MM.1S (cell line): Measurements from ENCODE around the gene NAB1.

Experiments
- DNase-seq: peaks from one replicate; pipeline ENCODE4 v3.0.0-alpha.2; 2015
- H2AFZ ChIP-seq: fragments of 300-600 bp; sonication (generic); 2 replicates; pipeline ENCODE4 v1.6.0; 2016; ENCODE audit warnings: antibody characterized with exemption, low read length
- H3F3A ChIP-seq: fragments of 300-600 bp; sonication (generic); 2 replicates; pipeline ENCODE4 v1.6.1; 2016; ENCODE audit warnings: mild to moderate bottlenecking, antibody characterized with exemption, low read length, moderate library complexity, mixed read lengths; ENCODE audit not compliant: insufficient read depth
- H3K27ac ChIP-seq: fragments of 300-600 bp; sonication (generic); 2 replicates; pipeline ENCODE4 v1.5.1; 2016; ENCODE audit warnings: mild to moderate bottlenecking, low read length
- H3K27me3 ChIP-seq: fragments of 300-600 bp; sonication (generic); replicated peaks from 2 replicates; pipeline ENCODE4 v1.6.0; 2016; ENCODE audit warnings: low read length; ENCODE audit not compliant: insufficient read depth
- H3K36me3 ChIP-seq: fragments of 300-600 bp; sonication (generic); replicated peaks from 2 replicates; pipeline ENCODE4 v1.6.1; 2016; ENCODE audit warnings: mild to moderate bottlenecking, low read length, mixed read lengths; ENCODE audit not compliant: insufficient read depth
- H3K4me1 ChIP-seq: fragments of 300-600 bp; sonication (generic); 2 replicates; pipeline ENCODE4 v1.6.1; 2016; ENCODE audit warnings: low read length, mixed read lengths
- H3K4me2 ChIP-seq: fragments of 300-600 bp; sonication (generic); 2 replicates; pipeline ENCODE4 v1.6.0; 2016; ENCODE audit warnings: low read depth, low read length
- H3K4me3 ChIP-seq: fragments of 300-600 bp; sonication (generic); 2 replicates; pipeline ENCODE4 v1.5.1; 2016; ENCODE audit warnings: low read length, mixed read lengths
- H3K79me2 ChIP-seq: fragments of 300-600 bp; sonication (generic); 2 replicates; pipeline ENCODE4 v1.6.1; 2016; ENCODE audit warnings: mixed run types, low read length, mixed read lengths
- H3K9ac ChIP-seq: fragments of 300-600 bp; sonication (generic); 2 replicates; pipeline ENCODE4 v1.6.1; 2016; ENCODE audit warnings: low read length, mixed read lengths
- H3K9me2 ChIP-seq: fragments of 300-600 bp; sonication (generic); replicated peaks from 2 replicates; pipeline ENCODE4 v1.6.1; 2016; ENCODE audit warnings: mild to moderate bottlenecking, low read length, mixed read lengths; ENCODE audit not compliant: insufficient read depth
- H3K9me3 ChIP-seq: fragments of 300-600 bp; sonication (generic); replicated peaks from 2 replicates; pipeline ENCODE4 v1.6.1; 2016; ENCODE audit warnings: mild to moderate bottlenecking, low read length, mixed read lengths; ENCODE audit not compliant: insufficient read depth
- H4K20me1 ChIP-seq: fragments of 300-600 bp; sonication (generic); 2 replicates; pipeline ENCODE4 v1.6.1; 2016; ENCODE audit warnings: mild to moderate bottlenecking, low read length, moderate library complexity, mixed read lengths; ENCODE audit not compliant: insufficient read depth
- CTCF ChIP-seq: fragments of 300-600 bp; sonication (generic); IDR thresholded peaks from 2 replicates; pipeline ENCODE4 v1.5.1; 2016; ENCODE audit warnings: antibody characterized with exemption, low read length, mixed read lengths
- EZH2 ChIP-seq: fragments of 300-600 bp; sonication (generic); optimal IDR thresholded peaks from 2 replicates; pipeline ENCODE3; 2017; ENCODE audit warnings: low read depth, mild to moderate bottlenecking, antibody characterized with exemption, low read length, mixed read lengths
- EZH2phosphoT487 ChIP-seq: fragments of 300-600 bp; sonication (generic); IDR thresholded peaks from 2 replicates; pipeline ENCODE4 v1.6.1; 2018; ENCODE audit warnings: antibody characterized with exemption, low read length

The NAB1 gene

GRCh38 chr2:190720691-190721090 is 71.8 kb downstream of the NAB1 start:
- Histone ChIP-seq H3K9ac (no peak overlapping the region), H3K4me2 (no peak overlapping the region), H3K27me3 (no peaks in the 10 kb centered on the region), H3K27ac (no peak overlapping the region), H3K9me3 (no peaks in the 10 kb centered on the region), H3K4me1 (no peaks in the 10 kb centered on the region), H3F3A (no peaks in the 10 kb centered on the region), H3K36me3 (no peaks in the 10 kb centered on the region), H3K79me2 (no peaks in the 10 kb centered on the region), H4K20me1 (no peaks in the 10 kb centered on the region), H3K9me2 (no peaks in the 10 kb centered on the region), H2AFZ (no peak overlapping the region), H3K4me3 (no peak overlapping the region)
- TF ChIP-seq CTCF (no peak), EZH2phosphoT487 (no peak), EZH2 (no peak)
- no peak for DNase-seq

- no peaks in the 10 kb centered on the region for H3K9me2 ChIP-seq
- no peaks in the 10 kb centered on the region for H3K79me2 ChIP-seq
- H3K9ac ChIP-seq = no peak overlapping the region
- H3K4me3 ChIP-seq = no peak overlapping the region
- no peaks in the 10 kb centered on the region for H3F3A ChIP-seq
- H3K4me1 ChIP-seq = no peaks in the 10 kb centered on the region
- no peaks in the 10 kb centered on the region for H3K27me3 ChIP-seq
- no peaks in the 10 kb centered on the region for H3K36me3 ChIP-seq
- no peak overlapping the region for H3K27ac ChIP-seq
- H3K9me3 ChIP-seq = no peaks in the 10 kb centered on the region
- H3K4me2 ChIP-seq = no peak overlapping the region
- H4K20me1 ChIP-seq = no peaks in the 10 kb centered on the region
- no peak overlapping the region for H2AFZ ChIP-seq
- TF ChIP-seq EZH2phosphoT487 (no peak), CTCF (no peak), EZH2 (no peak)
- no peak for DNase-seq
Observed at GRCh38 chr2:190722061-190722759, 73.3 kb downstream of the NAB1 start.

- DNase-seq = no peak
- Histone ChIP-seq H3K36me3 (no peaks in the 10 kb centered on the region), H3K27ac (no peak overlapping the region), H3F3A (no peaks in the 10 kb centered on the region), H3K4me1 (no peaks in the 10 kb centered on the region), H2AFZ (no peak overlapping the region), H4K20me1 (no peaks in the 10 kb centered on the region), H3K27me3 (no peaks in the 10 kb centered on the region), H3K9me2 (no peaks in the 10 kb centered on the region), H3K9ac (no peak overlapping the region), H3K4me3 (no peak overlapping the region), H3K4me2 (no peak overlapping the region), H3K9me3 (no peaks in the 10 kb centered on the region), H3K79me2 (no peaks in the 10 kb centered on the region)
- no peak for TF ChIP-seq EZH2phosphoT487
- no peak for TF ChIP-seq EZH2
- TF ChIP-seq CTCF = no peak
Observed at GRCh38 chr2:190722835-190723234, 74.0 kb downstream of the NAB1 start.
